ENCODE data around the gene ZRANB3. TPM values are rescaled to one million over a fixed set of nuclear protein-coding genes. Genes with fewer than 3 reads are reported as not detected.
"Not testable (repeated sequence)": the region's sequence is repeated elsewhere in the genome, so short reads cannot be mapped to it uniquely, and the experiment has no call there.

Gene ZRANB3
- total RNA-seq, 4 donors from 2014 or later, result 4.8 to 9.3 (median 5.5) TPM

GRCh38 chr2:135557530-135557929, 26.5 kb upstream of the ZRANB3 start:
- no peaks in the 10 kb centered on the region for H3K27me3 ChIP-seq
- H3K36me3 ChIP-seq, result no peaks in the 10 kb centered on the region
- 73 to 80% methylated on average over 1 of the region's 1 CpG for WGBS, 2 donors
- no peak overlapping the region for H3K4me3 ChIP-seq
- no peaks in the 10 kb centered on the region for H3K4me1 ChIP-seq
- no peak for TF ChIP-seq EP300 (IDR thresholded peaks at IDR 0.05)
- TF ChIP-seq POLR2A (IDR thresholded peaks at IDR 0.05), result peak in 1 of 2 donors; percentile 11
- no peaks in the 10 kb centered on the region for H3K9me3 ChIP-seq
- no peak for DNase-seq (ENCODE audit: low spot score in 2 of 2)
- H3K27ac ChIP-seq, result no peak overlapping the region

- H3K4me1 ChIP-seq, result no peaks in the 10 kb centered on the region
- TF ChIP-seq POLR2A (IDR thresholded peaks at IDR 0.05) (no peak), EP300 (IDR thresholded peaks at IDR 0.05) (no peak), CTCF (IDR thresholded peaks at IDR 0.05) (no peak)
- DNase-seq (ENCODE audit: low spot score in 2 of 2), result no peak
- no peaks in the 10 kb centered on the region for H3K9me3 ChIP-seq
- H3K4me3 ChIP-seq, result no peak overlapping the region
- 90 to 91% methylated on average over 4 of the region's 4 CpGs for WGBS, 2 donors
- no peak overlapping the region for H3K27ac ChIP-seq
- H3K27me3 ChIP-seq, result no peaks in the 10 kb centered on the region
- H3K36me3 ChIP-seq, result no peaks in the 10 kb centered on the region
Measured at GRCh38 chr2:135555311-135555710, 24.3 kb upstream of the ZRANB3 start.

- Histone ChIP-seq H3K4me3 (no peak overlapping the region), H3K36me3 (no peaks in the 10 kb centered on the region), H3K27me3 (no peaks in the 10 kb centered on the region), H3K9me3 (no peaks in the 10 kb centered on the region), H3K4me1 (no peaks in the 10 kb centered on the region), H3K27ac (no peak overlapping the region)
- TF ChIP-seq CTCF (IDR thresholded peaks at IDR 0.05) (no peak), POLR2A (IDR thresholded peaks at IDR 0.05) (no peak), EP300 (IDR thresholded peaks at IDR 0.05) (no peak)
- DNase-seq (ENCODE audit: low spot score in 2 of 2), result no peak
- WGBS, 2 donors, result 80 to 83% methylated on average over 4 of the region's 4 CpGs
Measured at GRCh38 chr2:135552887-135553286, 21.9 kb upstream of the ZRANB3 start.

GRCh38 chr2:135551356-135551755, 20.3 kb upstream of the ZRANB3 start:
- H3K4me3 ChIP-seq, result no peak overlapping the region
- WGBS, 2 donors, result 88 to 92% methylated on average over 5 of the region's 5 CpGs
- TF ChIP-seq POLR2A (IDR thresholded peaks at IDR 0.05) (no peak), EP300 (IDR thresholded peaks at IDR 0.05) (no peak)
- no peaks in the 10 kb centered on the region for H3K27me3 ChIP-seq
- no peaks in the 10 kb centered on the region for H3K36me3 ChIP-seq
- no peak for DNase-seq (ENCODE audit: low spot score in 2 of 2)
- no peaks in the 10 kb centered on the region for H3K4me1 ChIP-seq
- H3K27ac ChIP-seq, result no peak overlapping the region
- no peaks in the 10 kb centered on the region for H3K9me3 ChIP-seq

GRCh38 chr2:135547311-135547710, 16.3 kb upstream of the ZRANB3 start:
- no peak overlapping the region for H3K27ac ChIP-seq
- no peaks in the 10 kb centered on the region for H3K36me3 ChIP-seq
- no peak overlapping the region for H3K4me3 ChIP-seq
- H3K4me1 ChIP-seq, result no peaks in the 10 kb centered on the region
- WGBS, 2 donors, result 96 to 98% methylated on average over 3 of the region's 3 CpGs
- H3K9me3 ChIP-seq, result no peaks in the 10 kb centered on the region
- no peak for DNase-seq (ENCODE audit: low spot score in 2 of 2)
- H3K27me3 ChIP-seq, result no peaks in the 10 kb centered on the region
- TF ChIP-seq EP300 (IDR thresholded peaks at IDR 0.05), result no peak
- TF ChIP-seq CTCF (IDR thresholded peaks at IDR 0.05), result no peak

- 93 to 94% methylated on average over 3 of the region's 3 CpGs for WGBS, 2 donors
- TF ChIP-seq CTCF (IDR thresholded peaks at IDR 0.05), result no peak
- no peak for TF ChIP-seq EP300 (IDR thresholded peaks at IDR 0.05)
- no peak for TF ChIP-seq POLR2A (IDR thresholded peaks at IDR 0.05)
- Histone ChIP-seq H3K36me3 (no peaks in the 10 kb centered on the region), H3K4me1 (no peaks in the 10 kb centered on the region), H3K27ac (no peak overlapping the region), H3K4me3 (no peak overlapping the region), H3K9me3 (no peaks in the 10 kb centered on the region), H3K27me3 (no peaks in the 10 kb centered on the region)
- no peak for DNase-seq (ENCODE audit: low spot score in 2 of 2)
Measured at GRCh38 chr2:135546436-135546835, 15.4 kb upstream of the ZRANB3 start.

- H3K9me3 ChIP-seq; H3K36me3 ChIP-seq; H3K27ac ChIP-seq; H3K27me3 ChIP-seq; H3K4me3 ChIP-seq; DNase-seq (ENCODE audit: low spot score in 2 of 2): not testable (repeated sequence)
- WGBS, 2 donors, result 94 to 97% methylated on average over 15 of the region's 15 CpGs
- peaks cover 0 to 28% (median 3%) of the 10 kb centered on the region in 4 donors for H3K4me1 ChIP-seq
Measured at GRCh38 chr2:135533545-135533944, 2.5 kb upstream of the ZRANB3 start.

Measured in tibial nerve (tissue), 4 donors.